ENCODE measurements around the gene VCX3A. TPM values are rescaled to one million over a fixed set of nuclear protein-coding genes. Genes with fewer than 3 reads are reported as not detected.

VCX3A gene
- total and polyA plus RNA-seq, 8 donors: 0.30 TPM; not detected in 7

DNA sequence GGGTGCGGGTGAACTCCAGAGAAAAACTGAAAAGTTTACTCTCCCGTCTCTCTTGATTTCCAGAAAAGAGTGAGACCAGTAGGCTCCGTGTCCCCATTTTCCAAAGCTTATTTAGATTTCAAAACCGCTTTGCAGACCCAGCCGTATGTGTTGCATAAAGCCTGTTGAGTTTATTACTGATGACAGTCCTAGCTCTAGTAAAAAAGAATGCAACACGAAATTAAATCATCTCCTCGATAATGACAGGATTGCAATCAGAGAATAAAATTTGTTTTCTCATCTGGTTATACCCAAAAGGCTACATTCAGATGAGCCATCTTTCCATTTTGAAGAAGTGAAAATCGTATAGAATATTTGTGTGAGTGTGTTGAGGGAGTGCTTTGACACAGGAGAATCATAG, 16.1 kb upstream of the VCX3A start:
- intact Hi-C loops (cut with DNase I): no loop called here

DNA sequence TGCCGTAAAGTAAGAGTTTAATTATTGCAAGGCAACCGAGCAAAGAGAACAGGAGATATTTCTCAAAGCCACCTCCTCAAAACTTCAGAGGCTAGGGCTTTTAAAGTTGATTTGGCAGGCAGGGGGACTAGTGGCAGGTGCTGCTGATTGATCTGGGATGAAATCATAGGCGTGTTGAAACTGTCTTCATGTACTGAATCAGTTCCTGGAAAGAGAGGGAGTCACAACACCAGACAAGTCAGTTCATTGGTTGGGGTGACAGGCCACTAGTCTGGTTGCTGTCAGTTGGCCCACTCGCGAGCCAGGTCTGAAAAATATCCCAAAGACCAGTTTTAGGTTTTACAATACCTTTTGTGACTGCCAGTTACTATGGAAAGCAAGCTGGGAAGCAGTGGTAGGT, 10.8 kb upstream of the VCX3A start:
- Histone ChIP-seq H3K4me3 (no peak overlapping the region), H3K4me1 (no peaks in the 10 kb centered on the region), H3K27me3 (peaks cover 0 to 5% (median 0%) of the 10 kb centered on the region in 4 donors), H3K36me3 (no peaks in the 10 kb centered on the region), H3K27ac (no peak overlapping the region), H3K9me3 (no peaks in the 10 kb centered on the region)
- intact Hi-C loops (cut with DNase I): no loop called here
- ATAC-seq (no peak), DNase-seq (no peak), FAIRE-seq (no peak)
- WGBS, 2 donors: 55 to 59% methylated on average over 5 of the region's 5 CpGs
- TF ChIP-seq, protein P1, sequence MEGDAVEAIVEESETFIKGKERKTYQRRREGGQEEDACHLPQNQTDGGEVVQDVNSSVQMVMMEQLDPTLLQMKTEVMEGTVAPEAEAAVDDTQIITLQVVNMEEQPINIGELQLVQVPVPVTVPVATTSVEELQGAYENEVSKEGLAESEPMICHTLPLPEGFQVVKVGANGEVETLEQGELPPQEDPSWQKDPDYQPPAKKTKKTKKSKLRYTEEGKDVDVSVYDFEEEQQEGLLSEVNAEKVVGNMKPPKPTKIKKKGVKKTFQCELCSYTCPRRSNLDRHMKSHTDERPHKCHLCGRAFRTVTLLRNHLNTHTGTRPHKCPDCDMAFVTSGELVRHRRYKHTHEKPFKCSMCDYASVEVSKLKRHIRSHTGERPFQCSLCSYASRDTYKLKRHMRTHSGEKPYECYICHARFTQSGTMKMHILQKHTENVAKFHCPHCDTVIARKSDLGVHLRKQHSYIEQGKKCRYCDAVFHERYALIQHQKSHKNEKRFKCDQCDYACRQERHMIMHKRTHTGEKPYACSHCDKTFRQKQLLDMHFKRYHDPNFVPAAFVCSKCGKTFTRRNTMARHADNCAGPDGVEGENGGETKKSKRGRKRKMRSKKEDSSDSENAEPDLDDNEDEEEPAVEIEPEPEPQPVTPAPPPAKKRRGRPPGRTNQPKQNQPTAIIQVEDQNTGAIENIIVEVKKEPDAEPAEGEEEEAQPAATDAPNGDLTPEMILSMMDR (IDR thresholded peaks at IDR 0.05): no peak

More for the DNA sequence above, 16.1 kb upstream of the VCX3A start:
- 64 to 70% methylated on average over 8 of the region's 8 CpGs for WGBS, 2 donors
- TF ChIP-seq, protein P1 (IDR thresholded peaks at IDR 0.05): no peak
- Histone ChIP-seq H3K4me3 (no peak overlapping the region), H3K4me1 (no peaks in the 10 kb centered on the region), H3K9me3 (no peaks in the 10 kb centered on the region), H3K36me3 (no peaks in the 10 kb centered on the region), H3K27ac (no peak overlapping the region), H3K27me3 (peaks cover 0 to 5% (median 0%) of the 10 kb centered on the region in 4 donors)
- FAIRE-seq (no peak), ATAC-seq (no peak), DNase-seq (no peak)

DNA sequence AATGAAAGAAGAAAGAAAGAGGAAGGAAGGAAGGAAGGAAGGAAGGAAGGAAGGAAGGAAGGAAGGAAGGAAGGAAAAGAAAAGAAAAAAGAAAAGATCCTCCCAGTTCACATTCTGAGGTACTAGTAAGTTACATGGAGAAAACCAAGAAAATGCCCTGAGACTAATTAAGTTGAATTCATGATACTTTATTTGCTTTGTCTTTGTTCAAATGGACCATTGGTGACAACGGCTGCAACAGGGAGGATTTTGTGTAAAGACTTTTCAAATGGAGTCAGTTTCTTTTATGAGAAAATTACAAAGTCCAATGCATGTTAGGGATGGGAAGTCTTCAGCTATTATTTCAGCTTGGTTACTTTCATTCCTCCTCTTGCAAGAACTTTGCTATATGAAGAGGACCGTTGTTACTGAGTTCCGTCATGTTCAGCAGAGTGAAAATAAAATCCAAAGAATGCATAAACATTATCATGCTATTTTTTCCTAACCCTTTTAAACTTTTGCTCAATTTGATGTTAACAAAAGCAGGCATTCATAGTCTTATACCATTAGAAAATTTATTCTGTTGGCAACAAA, 8.3 kb downstream of the VCX3A start:
- DNase-seq: no peak
- intact Hi-C loops (cut with DNase I): no loop called here
- Histone ChIP-seq H3K4me1 (no peaks in the 10 kb centered on the region), H3K27me3 (peaks cover 0 to 3% (median 0%) of the 10 kb centered on the region in 4 donors), H3K9me3 (no peaks in the 10 kb centered on the region), H3K27ac (no peak overlapping the region), H3K4me3 (no peak overlapping the region), H3K36me3 (no peaks in the 10 kb centered on the region)
- TF ChIP-seq, protein P1 (IDR thresholded peaks at IDR 0.05): no peak
- ATAC-seq: no peak
- FAIRE-seq: no peak
- WGBS, 2 donors: 65 to 66% methylated on average over 3 of the region's 3 CpGs

- WGBS, 2 donors: 79 to 80% methylated on average over 6 of the region's 6 CpGs
- TF ChIP-seq, protein P1 (IDR thresholded peaks at IDR 0.05): no peak
- intact Hi-C loops (cut with DNase I): no loop called here
- Histone ChIP-seq H3K4me1 (no peaks in the 10 kb centered on the region), H3K4me3 (no peak overlapping the region), H3K27me3 (no peaks in the 10 kb centered on the region), H3K9me3 (no peaks in the 10 kb centered on the region), H3K27ac (no peak overlapping the region), H3K36me3 (no peaks in the 10 kb centered on the region)
- FAIRE-seq (peak; percentile 41), DNase-seq (no peak), ATAC-seq (no peak)
Measured at GRCh38 chrX:6517376-6517775, 17.5 kb downstream of the VCX3A start.

GRCh38 chrX:6506444-6506843, 28.5 kb downstream of the VCX3A start:
- 84 to 91% methylated on average over 4 of the region's 4 CpGs for WGBS, 2 donors
- H3K4me3 ChIP-seq: no peak overlapping the region

More at GRCh38 chrX:6506444-6506843, 28.5 kb downstream of the VCX3A start:
- TF ChIP-seq, protein P1 (IDR thresholded peaks at IDR 0.05): no peak
- H3K27me3 ChIP-seq: no peaks in the 10 kb centered on the region
- H3K9me3 ChIP-seq: no peaks in the 10 kb centered on the region
- no peaks in the 10 kb centered on the region for H3K4me1 ChIP-seq
- H3K36me3 ChIP-seq: no peaks in the 10 kb centered on the region
- intact Hi-C loops (cut with DNase I): no loop called here
- DNase-seq: no peak
- H3K27ac ChIP-seq: no peak overlapping the region
- no peak for ATAC-seq
- FAIRE-seq: no peak
